ENCODE data around the gene SBF2. TPM values are rescaled to one million over a fixed set of nuclear protein-coding genes. Genes with fewer than 3 reads are reported as not detected.
"Not testable (repeated sequence)": the region's sequence is repeated elsewhere in the genome, so short reads cannot be mapped to it uniquely, and the experiment has no call there.

Gene SBF2
- total RNA-seq, 2 experiments from 2014 or later: 14.2 to 15.2 TPM

GRCh38 chr11:9905501-9905951 is 388.5 kb downstream of the SBF2 start:
- no peaks in the 10 kb centered on the region for H3K36me3 Mint-ChIP-seq (ENCODE audit: low read depth)
- no peak overlapping the region for H3K4me3 ChIP-seq (ENCODE audit: low read length)
- TF ChIP-seq CTCF (IDR thresholded peaks at IDR 0.05): no peak
- H3K27ac Mint-ChIP-seq: no peak overlapping the region
- H3K4me1 ChIP-seq (ENCODE audit: insufficient read depth, low read length): no peaks in the 10 kb centered on the region
- H3K9me3 Mint-ChIP-seq: no peaks in the 10 kb centered on the region
- no peak overlapping the region for H3K27ac ChIP-seq (ENCODE audit: low read depth in 1 of 2, low read length in 2 of 2)
- no peak for DNase-seq
- intact Hi-C loops (cut with DNase I, micrococcal nuclease): no loop called here
- no peaks in the 10 kb centered on the region for H3K4me1 Mint-ChIP-seq (ENCODE audit: low read depth)
- no peaks in the 10 kb centered on the region for H3K36me3 ChIP-seq (ENCODE audit: insufficient read depth, low read length)
- H3K27me3 Mint-ChIP-seq: no peaks in the 10 kb centered on the region
- ChIA-PET CTCF (no interaction called here), POLR2A (no interaction called here)
- H3K4me3 Mint-ChIP-seq: no peak overlapping the region
- H3K27me3 ChIP-seq (ENCODE audit: control insufficient read depth in 1 of 2, insufficient read depth in 2 of 2, low read length in 2 of 2): no peaks in the 10 kb centered on the region
- no peaks in the 10 kb centered on the region for H3K9me3 ChIP-seq (ENCODE audit: control insufficient read depth in 1 of 2, insufficient read depth in 1 of 2, low read length in 2 of 2)
- no peak for ATAC-seq (ENCODE audit: poor library complexity)

- H3K27me3 Mint-ChIP-seq: no peaks in the 10 kb centered on the region
- ATAC-seq (ENCODE audit: poor library complexity) (no peak), DNase-seq (no peak)
- POLR2A ChIA-PET: no interaction called here
- H3K27me3 ChIP-seq (ENCODE audit: control insufficient read depth in 1 of 2, insufficient read depth in 2 of 2, low read length in 2 of 2): no peaks in the 10 kb centered on the region
- H3K9me3 Mint-ChIP-seq: no peaks in the 10 kb centered on the region
- no peak overlapping the region for H3K4me3 Mint-ChIP-seq
- H3K27ac Mint-ChIP-seq: no peak overlapping the region
- no peaks in the 10 kb centered on the region for H3K36me3 Mint-ChIP-seq (ENCODE audit: low read depth)
- H3K4me1 Mint-ChIP-seq (ENCODE audit: low read depth): no peaks in the 10 kb centered on the region
- no peaks in the 10 kb centered on the region for H3K36me3 ChIP-seq (ENCODE audit: insufficient read depth, low read length)
- CTCF ChIA-PET: no interaction called here
- intact Hi-C loops (cut with DNase I, micrococcal nuclease): no loop called here
- TF ChIP-seq CTCF (IDR thresholded peaks at IDR 0.05): no peak
- H3K4me3 ChIP-seq (ENCODE audit: low read length): no peak overlapping the region
- no peaks in the 10 kb centered on the region for H3K4me1 ChIP-seq (ENCODE audit: insufficient read depth, low read length)
- H3K9me3 ChIP-seq (ENCODE audit: control insufficient read depth in 1 of 2, insufficient read depth in 1 of 2, low read length in 2 of 2): no peaks in the 10 kb centered on the region
- H3K27ac ChIP-seq (ENCODE audit: low read depth in 1 of 2, low read length in 2 of 2): no peak overlapping the region
Measured at GRCh38 chr11:9903579-9903978, 390.4 kb downstream of the SBF2 start.

GRCh38 chr11:9901943-9902342 is 392.1 kb downstream of the SBF2 start:
- no peak overlapping the region for H3K27ac ChIP-seq (ENCODE audit: low read depth in 1 of 2, low read length in 2 of 2)
- Mint-ChIP-seq H3K27ac (no peak overlapping the region), H3K27me3 (no peaks in the 10 kb centered on the region), H3K4me3 (no peak overlapping the region), H3K9me3 (no peaks in the 10 kb centered on the region), H3K36me3 (ENCODE audit: low read depth) (no peaks in the 10 kb centered on the region), H3K4me1 (ENCODE audit: low read depth) (no peaks in the 10 kb centered on the region)
- no peaks in the 10 kb centered on the region for H3K9me3 ChIP-seq (ENCODE audit: control insufficient read depth in 1 of 2, insufficient read depth in 1 of 2, low read length in 2 of 2)
- H3K36me3 ChIP-seq (ENCODE audit: insufficient read depth, low read length): no peaks in the 10 kb centered on the region
- DNase-seq (no peak), ATAC-seq (ENCODE audit: poor library complexity) (no peak)
- ChIA-PET POLR2A (no interaction called here), CTCF (no interaction called here)
- H3K27me3 ChIP-seq (ENCODE audit: control insufficient read depth in 1 of 2, insufficient read depth in 2 of 2, low read length in 2 of 2): no peaks in the 10 kb centered on the region
- no peak for TF ChIP-seq CTCF (IDR thresholded peaks at IDR 0.05)
- H3K4me1 ChIP-seq (ENCODE audit: insufficient read depth, low read length): no peaks in the 10 kb centered on the region
- intact Hi-C loops (cut with DNase I, micrococcal nuclease): no loop called here
- no peak overlapping the region for H3K4me3 ChIP-seq (ENCODE audit: low read length)

GRCh38 chr11:9900253-9900652 is 393.8 kb downstream of the SBF2 start:
- H3K4me1 Mint-ChIP-seq (ENCODE audit: low read depth); H3K27me3 Mint-ChIP-seq; H3K27me3 ChIP-seq (ENCODE audit: control insufficient read depth in 1 of 2, insufficient read depth in 2 of 2, low read length in 2 of 2); H3K4me3 ChIP-seq (ENCODE audit: low read length); H3K27ac Mint-ChIP-seq; H3K36me3 ChIP-seq (ENCODE audit: insufficient read depth, low read length); H3K27ac ChIP-seq (ENCODE audit: low read depth in 1 of 2, low read length in 2 of 2); H3K9me3 ChIP-seq (ENCODE audit: control insufficient read depth in 1 of 2, insufficient read depth in 1 of 2, low read length in 2 of 2); POLR2A ChIA-PET; ATAC-seq (ENCODE audit: poor library complexity); H3K9me3 Mint-ChIP-seq; H3K4me1 ChIP-seq (ENCODE audit: insufficient read depth, low read length); CTCF ChIA-PET; H3K4me3 Mint-ChIP-seq; intact Hi-C loops (cut with DNase I, micrococcal nuclease): not testable (repeated sequence)
- peaks cover 11% of the 10 kb centered on the region for H3K36me3 Mint-ChIP-seq (ENCODE audit: low read depth)
- peak in 2 of 14 experiments; percentile 9 to 26 for DNase-seq
